Calu3 (cell line): ENCODE results near the gene MYRIP. TPM values are rescaled to one million over a fixed set of nuclear protein-coding genes. Genes with fewer than 3 reads are reported as not detected.
"Not testable (repeated sequence)": the region's sequence is repeated elsewhere in the genome, so short reads cannot be mapped to it uniquely, and the experiment has no call there.

Source experiments
- BruUV-seq: library from RNA; stranded (reverse); fragments of 400-500 nt; replicated peaks from 2 replicates; lab custom pipeline; 2021; lab: Mats Ljungman, UMichigan
- CTCF ChIA-PET: fragments of 300-600 bp; sonication (Branson Sonifier 250); formaldehyde crosslinking; loops from one replicate; lab custom pipeline; 2022; ENCODE audit warnings: antibody characterized with exemption; lab: Charles Lee
- DNase-seq: peaks from one replicate; pipeline ENCODE4 v3.0.0; 2022
- H3K27ac Mint-ChIP-seq: one replicate; pipeline ENCODE4 v1.8.0; 2022; ENCODE audit warnings: mixed read lengths; ENCODE audit not compliant: unreplicated experiment
- H3K27me3 Mint-ChIP-seq: one replicate; pipeline ENCODE4 v1.8.0; 2022; ENCODE audit warnings: mixed read lengths; ENCODE audit not compliant: unreplicated experiment
- H3K36me3 Mint-ChIP-seq: one replicate; pipeline ENCODE4 v1.8.0; 2022; ENCODE audit warnings: mild to moderate bottlenecking, moderate library complexity, mixed read lengths; ENCODE audit not compliant: insufficient read depth, unreplicated experiment
- H3K4me1 Mint-ChIP-seq: one replicate; pipeline ENCODE4 v1.8.0; 2022; ENCODE audit warnings: mild to moderate bottlenecking, low read depth, mixed read lengths; ENCODE audit not compliant: unreplicated experiment
- H3K4me3 Mint-ChIP-seq: one replicate; pipeline ENCODE4 v1.8.0; 2022; ENCODE audit warnings: mild to moderate bottlenecking, low read depth, moderate library complexity, mixed read lengths; ENCODE audit not compliant: unreplicated experiment
- H3K9me3 Mint-ChIP-seq: one replicate; pipeline ENCODE4 v1.8.0; 2022; ENCODE audit warnings: low read depth, mixed read lengths; ENCODE audit not compliant: unreplicated experiment
- intact Hi-C: fragments of 100-400 bp; cut with micrococcal nuclease; formaldehyde crosslinking; loops from one replicate; pipeline ENCODE4 v1.10.0; 2022; ENCODE audit not compliant: unreplicated experiment
- total RNA-seq: library from RNA; stranded (reverse); gene quantifications from 2 replicates; pipeline ENCODE4 v1.2.3, GENCODE V29; 2022
- TF ChIP-seq, protein P1 (sequence below): fragments of 200-600 bp; IDR thresholded peaks from one replicate; pipeline ENCODE4 v1.8.0; 2022; ENCODE audit warnings: antibody characterized with exemption; ENCODE audit not compliant: unreplicated experiment

The MYRIP gene
- total RNA-seq, 1 experiment from 2014 or later = 5.6 TPM

GRCh38 chr3:40268802-40269524, 459.6 kb downstream of the MYRIP start:
- Mint-ChIP-seq H3K27ac (no peak overlapping the region), H3K4me1 (no peaks in the 10 kb centered on the region), H3K27me3 (no peaks in the 10 kb centered on the region), H3K4me3 (no peak overlapping the region), H3K36me3 (no peaks in the 10 kb centered on the region), H3K9me3 (no peaks in the 10 kb centered on the region)
- no peak for DNase-seq
- intact Hi-C loops = no loop called here
- no TSS peak for BruUV-seq
- TF ChIP-seq, protein P1, sequence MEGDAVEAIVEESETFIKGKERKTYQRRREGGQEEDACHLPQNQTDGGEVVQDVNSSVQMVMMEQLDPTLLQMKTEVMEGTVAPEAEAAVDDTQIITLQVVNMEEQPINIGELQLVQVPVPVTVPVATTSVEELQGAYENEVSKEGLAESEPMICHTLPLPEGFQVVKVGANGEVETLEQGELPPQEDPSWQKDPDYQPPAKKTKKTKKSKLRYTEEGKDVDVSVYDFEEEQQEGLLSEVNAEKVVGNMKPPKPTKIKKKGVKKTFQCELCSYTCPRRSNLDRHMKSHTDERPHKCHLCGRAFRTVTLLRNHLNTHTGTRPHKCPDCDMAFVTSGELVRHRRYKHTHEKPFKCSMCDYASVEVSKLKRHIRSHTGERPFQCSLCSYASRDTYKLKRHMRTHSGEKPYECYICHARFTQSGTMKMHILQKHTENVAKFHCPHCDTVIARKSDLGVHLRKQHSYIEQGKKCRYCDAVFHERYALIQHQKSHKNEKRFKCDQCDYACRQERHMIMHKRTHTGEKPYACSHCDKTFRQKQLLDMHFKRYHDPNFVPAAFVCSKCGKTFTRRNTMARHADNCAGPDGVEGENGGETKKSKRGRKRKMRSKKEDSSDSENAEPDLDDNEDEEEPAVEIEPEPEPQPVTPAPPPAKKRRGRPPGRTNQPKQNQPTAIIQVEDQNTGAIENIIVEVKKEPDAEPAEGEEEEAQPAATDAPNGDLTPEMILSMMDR = no peak
- CTCF ChIA-PET = no interaction called here

DNA sequence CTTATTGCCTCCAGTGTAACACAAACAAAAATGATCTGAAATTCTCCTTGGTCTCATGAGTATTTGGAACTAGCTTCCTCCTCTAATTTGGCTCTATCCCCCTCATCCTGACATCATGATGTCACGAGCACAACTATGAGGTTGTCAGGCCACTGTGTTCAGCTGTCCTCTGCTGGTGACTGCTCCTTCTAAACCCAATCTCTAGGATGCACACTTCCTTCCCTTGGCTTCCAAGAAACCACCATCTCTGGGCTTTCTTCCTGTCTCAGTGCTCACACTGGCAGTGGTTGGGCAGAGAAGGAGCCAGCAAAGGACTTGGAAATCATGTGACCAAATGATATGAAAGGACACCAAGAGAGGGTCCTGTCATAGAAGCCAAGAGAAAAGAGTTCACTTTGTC, 469.4 kb downstream of the MYRIP start:
- H3K27me3 Mint-ChIP-seq = peaks cover 8% of the 10 kb centered on the region
- CTCF ChIA-PET = no interaction called here
- intact Hi-C loops = no loop called here

DNA sequence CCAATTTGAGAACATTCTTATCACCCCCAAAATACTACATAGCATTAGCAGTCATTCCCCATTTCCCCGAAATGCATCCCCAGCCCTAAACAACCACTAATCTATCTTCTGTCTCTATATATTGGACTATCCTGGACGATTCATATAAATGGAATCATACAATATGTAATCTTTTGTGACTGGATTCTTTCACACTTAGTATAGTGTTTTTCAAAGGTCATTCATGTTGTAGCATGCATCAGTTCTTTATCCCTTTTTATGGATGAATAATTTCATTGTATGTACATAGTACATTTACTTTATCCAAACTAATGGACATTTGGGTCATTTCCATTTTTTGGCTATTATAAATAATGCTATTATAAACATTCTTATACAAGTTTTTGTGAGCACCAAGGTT, 472.6 kb downstream of the MYRIP start:
- no peak overlapping the region for H3K27ac Mint-ChIP-seq
- no TSS peak for BruUV-seq
- no peak for DNase-seq
- no peaks in the 10 kb centered on the region for H3K36me3 Mint-ChIP-seq
- H3K4me3 Mint-ChIP-seq = no peak overlapping the region
- intact Hi-C loops = no loop called here
- H3K27me3 Mint-ChIP-seq = peaks cover 8% of the 10 kb centered on the region
- no peaks in the 10 kb centered on the region for H3K4me1 Mint-ChIP-seq
- no peaks in the 10 kb centered on the region for H3K9me3 Mint-ChIP-seq
- CTCF ChIA-PET = no interaction called here
- TF ChIP-seq, protein P1 = no peak

More for the DNA sequence above, 469.4 kb downstream of the MYRIP start:
- no peak overlapping the region for H3K27ac Mint-ChIP-seq
- no peaks in the 10 kb centered on the region for H3K36me3 Mint-ChIP-seq
- H3K9me3 Mint-ChIP-seq = no peaks in the 10 kb centered on the region
- no peak overlapping the region for H3K4me3 Mint-ChIP-seq
- TF ChIP-seq, protein P1 = no peak
- no peak for DNase-seq
- no peaks in the 10 kb centered on the region for H3K4me1 Mint-ChIP-seq
- BruUV-seq = no TSS peak

GRCh38 chr3:40283057-40283456, 473.6 kb downstream of the MYRIP start:
- DNase-seq, H3K4me3 Mint-ChIP-seq, H3K9me3 Mint-ChIP-seq, BruUV-seq, H3K4me1 Mint-ChIP-seq, intact Hi-C loops, H3K27me3 Mint-ChIP-seq, H3K27ac Mint-ChIP-seq, H3K36me3 Mint-ChIP-seq: not testable (repeated sequence)
- CTCF ChIA-PET = interaction anchor here (0.7 kb wide), 1 partner anchor 25 kb away, joined by 3 read pairs; no protein-coding TSS in a partner anchor

DNA sequence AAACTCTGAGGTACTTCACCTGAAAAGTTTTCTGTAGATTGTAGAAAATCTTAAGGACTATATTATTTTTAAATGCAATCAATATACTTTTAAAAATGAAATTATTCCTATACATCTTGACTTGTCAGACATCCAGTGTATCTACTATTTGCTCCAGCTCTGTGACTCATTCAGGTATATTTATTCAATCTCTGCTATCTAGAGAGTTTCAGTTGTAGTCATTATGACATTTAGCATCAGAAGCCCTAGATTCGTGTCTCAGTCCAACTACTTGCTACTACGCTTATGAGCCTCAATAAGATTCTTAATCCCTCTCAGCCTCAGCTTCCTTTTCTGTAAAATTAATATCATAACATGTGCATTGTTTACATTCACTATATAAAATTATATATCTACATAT, 477.8 kb downstream of the MYRIP start:
- no TSS peak for BruUV-seq
- H3K9me3 Mint-ChIP-seq = no peaks in the 10 kb centered on the region
- TF ChIP-seq, protein P1 = no peak
- H3K36me3 Mint-ChIP-seq = no peaks in the 10 kb centered on the region
- no peak overlapping the region for H3K27ac Mint-ChIP-seq
- intact Hi-C loops = no loop called here
- CTCF ChIA-PET = no interaction called here
- no peaks in the 10 kb centered on the region for H3K27me3 Mint-ChIP-seq
- no peak overlapping the region for H3K4me3 Mint-ChIP-seq
- DNase-seq = no peak
- no peaks in the 10 kb centered on the region for H3K4me1 Mint-ChIP-seq
